ENCODE measurements around the gene DOCK11.
"Not testable (repeated sequence)": the region's sequence is repeated elsewhere in the genome, so short reads cannot be mapped to it uniquely, and the experiment has no call there.

The DOCK11 gene

DNA sequence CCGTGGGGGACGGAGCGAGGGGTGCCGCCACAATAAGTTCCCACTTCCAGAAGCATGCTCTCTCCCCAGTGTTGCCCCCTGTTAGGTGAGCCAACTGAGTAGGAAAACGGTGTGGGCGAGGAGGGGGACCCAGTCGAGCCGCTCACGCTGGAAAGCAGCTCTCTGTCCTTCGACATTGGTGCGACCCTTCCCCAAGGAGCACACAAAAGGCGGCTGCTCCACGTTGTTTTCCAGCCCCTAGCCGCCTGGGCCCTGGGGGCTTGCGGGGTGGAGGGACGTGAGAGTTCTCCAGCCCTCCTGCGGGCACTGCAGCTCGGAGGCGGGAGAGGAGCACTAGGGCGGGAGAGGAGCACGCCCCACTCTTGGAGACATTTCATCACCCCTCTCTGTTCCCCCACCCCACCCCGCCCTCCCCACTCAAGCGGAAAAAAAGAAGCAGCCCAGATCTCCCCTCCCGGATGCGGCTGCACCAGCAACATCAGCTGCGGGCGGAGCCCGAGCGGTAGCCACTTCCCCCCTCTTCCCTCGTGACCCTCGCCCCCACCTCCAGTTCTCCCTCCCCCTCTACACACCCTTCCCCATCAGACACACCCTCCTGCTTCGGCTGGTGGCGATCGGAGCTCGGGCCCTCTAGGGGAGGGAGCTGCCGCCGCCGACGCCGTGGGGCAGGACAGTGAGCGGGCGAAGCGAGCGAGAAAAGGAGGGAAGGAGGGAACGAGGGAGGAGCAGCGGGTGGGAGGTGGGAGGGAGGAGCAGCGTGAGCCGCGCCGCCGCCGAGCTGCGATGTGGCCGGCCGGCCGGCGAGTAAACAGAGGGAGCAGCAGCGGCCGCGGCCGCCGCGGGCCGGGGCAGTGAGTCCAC is at the start of gene DOCK11:
DOCK11 (plus strand) TSS at position 755 of the 861 bp plus-strand sequence. CDS start 157 bp downstream, outside the sequence.
- peak; percentile 77 for DNase-seq (ENCODE audit: low read depth)

DNA sequence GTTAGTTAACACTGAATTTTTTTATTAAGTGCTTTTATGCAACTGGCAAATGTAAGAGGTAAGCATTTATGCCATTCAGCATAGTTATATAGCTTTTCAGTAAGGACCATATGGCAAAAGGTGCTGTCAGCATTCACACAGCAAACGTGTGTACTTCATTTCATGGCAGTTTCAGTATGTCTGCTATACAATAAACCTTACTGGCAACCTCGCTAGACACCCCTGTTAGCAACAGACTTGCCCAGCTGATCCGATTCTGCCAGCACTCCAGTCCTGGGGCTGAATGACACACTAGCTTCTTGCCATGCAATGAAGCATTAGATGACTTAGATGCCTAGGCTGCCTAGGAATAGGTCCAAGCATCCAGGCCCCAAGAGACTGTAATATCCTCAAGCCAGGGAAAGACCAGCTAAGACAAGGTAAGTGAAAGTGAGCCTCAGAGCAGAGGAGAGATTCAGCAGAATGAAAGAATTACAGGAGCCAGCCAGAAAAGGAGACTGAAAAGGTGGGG is 47.3 kb upstream of the DOCK11 start:
- no peak for DNase-seq (ENCODE audit: low read depth)

GRCh38 chrX:118455013-118455412 is 40.6 kb upstream of the DOCK11 start:
- DNase-seq (ENCODE audit: low read depth) = no peak

GRCh38 chrX:118459494-118459893 is 36.1 kb upstream of the DOCK11 start:
- no peak for DNase-seq (ENCODE audit: low read depth)

DNA sequence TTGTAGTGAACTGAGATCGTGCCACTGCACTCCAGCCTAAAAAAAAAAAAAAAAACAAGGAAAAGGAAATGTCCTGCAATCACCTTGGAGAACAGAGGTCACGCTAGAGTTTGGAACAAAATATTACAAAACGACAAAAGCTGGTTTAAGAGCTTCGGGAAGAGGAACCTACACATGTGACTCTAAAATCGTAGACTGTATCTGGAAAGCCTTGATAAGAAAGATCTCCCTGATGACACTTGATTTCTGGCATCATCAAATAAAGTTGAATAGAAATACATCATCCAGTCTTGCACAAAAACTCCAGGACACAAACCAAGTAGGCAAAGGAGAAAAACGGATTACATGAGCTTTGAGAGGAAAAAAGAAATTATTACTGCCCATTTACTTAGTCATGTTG is 31.1 kb upstream of the DOCK11 start:
- DNase-seq (ENCODE audit: low read depth) = no peak

GRCh38 chrX:118468122-118468521 is 27.5 kb upstream of the DOCK11 start:
- DNase-seq (ENCODE audit: low read depth) = no peak

DNA sequence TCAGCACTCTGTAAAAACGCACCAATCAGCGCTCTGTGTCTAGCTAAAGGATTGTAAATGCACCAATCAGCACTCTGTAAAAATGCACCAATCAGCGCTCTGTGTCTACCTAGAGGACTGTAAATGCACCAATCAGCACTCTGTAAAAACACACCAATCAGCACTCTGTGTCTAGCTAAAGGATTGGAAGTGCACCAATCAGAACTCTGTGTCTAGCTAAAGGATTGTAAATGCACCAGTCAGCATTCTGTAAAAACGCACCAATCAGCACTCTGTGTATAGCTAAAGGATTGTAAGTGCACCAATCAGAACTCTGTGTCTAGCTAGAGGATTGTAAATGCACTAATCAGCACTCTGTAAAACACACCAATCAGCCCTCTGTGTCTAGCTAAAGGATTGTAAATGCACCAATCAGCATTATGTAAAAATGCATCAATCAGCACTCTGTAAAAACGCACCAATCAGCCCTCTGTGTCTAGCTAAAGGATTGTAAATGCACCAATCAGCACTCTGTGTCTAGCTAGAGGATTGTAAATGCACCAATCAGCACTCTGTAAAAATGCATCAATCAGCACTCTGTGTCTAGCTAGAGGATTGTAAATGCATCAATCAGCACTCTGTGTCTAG is 24.8 kb upstream of the DOCK11 start:
- DNase-seq (ENCODE audit: low read depth) = not testable (repeated sequence)

DNA sequence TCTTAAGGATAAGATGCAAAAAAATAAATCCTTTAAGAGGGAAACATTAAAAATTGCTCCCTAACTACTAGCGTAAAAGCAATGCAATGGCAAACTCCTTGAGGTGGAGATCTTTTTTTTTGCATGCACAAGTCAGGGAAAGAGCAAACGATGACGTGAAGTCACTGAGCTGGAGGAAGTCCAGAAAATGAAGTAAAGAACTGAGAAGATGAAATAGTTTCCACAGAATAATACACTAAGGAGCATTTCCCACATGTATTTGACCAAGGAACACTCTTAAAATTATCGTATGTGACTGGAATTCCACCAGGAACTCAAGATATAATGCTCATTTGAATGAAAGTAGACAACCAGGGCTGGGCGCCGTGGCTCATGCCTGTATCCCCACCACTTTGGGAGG is 21.0 kb upstream of the DOCK11 start:
- no peak for DNase-seq (ENCODE audit: low read depth)

- no peak for DNase-seq (ENCODE audit: low read depth)
Observed at GRCh38 chrX:118475903-118476302, 19.7 kb upstream of the DOCK11 start.

DNA sequence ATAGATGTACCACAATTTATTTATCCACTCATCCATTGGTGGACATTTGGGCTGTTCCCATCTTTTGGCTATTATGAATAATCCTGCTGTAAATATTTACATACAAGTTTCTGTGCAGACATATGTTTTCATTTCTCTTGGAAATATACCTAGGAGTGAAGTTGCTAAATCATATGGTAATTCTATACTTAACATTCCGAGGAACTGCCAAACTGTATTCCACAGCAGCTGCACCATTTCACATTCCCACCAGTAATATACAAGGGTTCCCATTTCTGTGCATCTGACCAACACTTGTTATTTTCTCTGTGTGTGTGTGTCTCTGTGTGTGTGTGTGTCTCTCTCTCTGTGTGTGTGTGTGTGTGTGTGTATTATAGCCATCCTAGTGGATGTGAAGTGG is 15.4 kb upstream of the DOCK11 start:
- no peak for DNase-seq (ENCODE audit: low read depth)

GRCh38 chrX:118482384-118482783 is 13.2 kb upstream of the DOCK11 start:
- not testable (repeated sequence) for DNase-seq (ENCODE audit: low read depth)

DNA sequence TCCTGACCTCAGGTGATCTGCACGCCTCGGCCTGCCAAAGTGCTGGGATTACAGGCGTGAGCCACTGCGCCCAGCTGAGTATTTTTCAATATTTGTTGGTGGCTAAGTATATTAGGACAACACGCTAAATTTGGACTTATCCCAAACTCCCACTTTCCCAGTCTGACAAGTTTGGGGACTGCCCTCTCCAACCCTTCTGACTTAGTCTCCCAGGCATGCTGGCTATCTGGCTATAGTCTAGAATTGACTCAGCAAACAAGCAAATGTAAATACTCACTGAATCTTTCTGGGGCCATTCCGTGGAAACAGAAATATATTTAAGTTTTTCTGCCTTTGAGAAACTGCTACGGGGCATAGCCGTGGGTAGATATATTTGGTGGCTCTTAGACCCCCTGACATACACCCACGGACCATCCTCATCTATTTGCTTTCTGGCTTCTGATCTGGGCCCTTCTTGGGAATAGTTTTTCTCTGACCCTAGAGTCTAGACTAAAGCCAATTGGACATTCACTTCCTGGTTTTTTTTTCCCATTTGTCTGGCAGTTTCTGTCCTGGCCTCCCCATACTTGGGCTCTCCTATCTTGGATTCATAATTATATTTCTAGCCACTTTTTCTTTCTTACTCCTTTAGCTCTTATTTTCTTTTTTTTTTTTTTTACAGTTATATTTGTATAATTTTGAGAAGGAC is 11.3 kb upstream of the DOCK11 start:
- DNase-seq (ENCODE audit: low read depth) = no peak

DNA sequence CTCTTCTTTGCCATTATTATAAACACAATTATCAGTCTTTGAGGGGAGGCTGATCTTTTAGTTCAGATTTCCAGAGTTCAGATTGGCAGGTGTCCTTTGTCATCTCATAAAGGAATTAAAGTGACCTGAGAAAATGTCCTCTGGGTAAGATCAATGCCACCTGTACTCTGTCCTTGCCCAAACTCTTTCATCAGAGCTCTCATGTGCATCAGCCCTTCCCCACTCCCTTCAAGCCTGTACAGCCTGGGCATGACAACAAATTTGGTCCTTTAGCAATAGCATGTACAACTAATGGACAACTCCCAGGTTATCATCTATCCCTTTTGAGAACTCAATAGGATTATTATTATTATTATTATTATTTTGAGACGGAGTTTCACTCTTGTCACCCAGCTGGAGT is 8.9 kb upstream of the DOCK11 start:
- DNase-seq (ENCODE audit: low read depth) = not testable (repeated sequence)

DNA sequence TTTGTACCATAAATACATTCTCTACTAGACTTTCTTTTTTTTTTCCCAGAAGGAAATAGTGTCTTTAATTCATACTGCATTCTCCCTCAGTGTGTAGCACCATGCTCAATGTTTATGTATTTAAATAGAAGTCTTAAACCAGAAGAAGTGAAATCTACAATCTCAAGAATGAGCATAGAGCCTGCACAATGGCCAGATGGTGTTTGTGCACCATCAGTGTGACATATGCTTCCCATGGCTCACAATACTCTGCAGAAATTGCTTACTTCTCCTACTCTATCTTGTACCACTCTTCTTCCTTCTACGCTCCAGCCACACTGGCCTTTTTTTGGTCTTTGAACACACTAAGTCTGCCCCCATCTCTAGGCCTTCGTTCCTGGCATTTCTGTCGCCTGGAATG is 2.6 kb upstream of the DOCK11 start:
- no peak for DNase-seq (ENCODE audit: low read depth)

- DNase-seq (ENCODE audit: low read depth) = no peak
Observed at GRCh38 chrX:118493653-118494297, 1.8 kb upstream of the DOCK11 start.

DNA sequence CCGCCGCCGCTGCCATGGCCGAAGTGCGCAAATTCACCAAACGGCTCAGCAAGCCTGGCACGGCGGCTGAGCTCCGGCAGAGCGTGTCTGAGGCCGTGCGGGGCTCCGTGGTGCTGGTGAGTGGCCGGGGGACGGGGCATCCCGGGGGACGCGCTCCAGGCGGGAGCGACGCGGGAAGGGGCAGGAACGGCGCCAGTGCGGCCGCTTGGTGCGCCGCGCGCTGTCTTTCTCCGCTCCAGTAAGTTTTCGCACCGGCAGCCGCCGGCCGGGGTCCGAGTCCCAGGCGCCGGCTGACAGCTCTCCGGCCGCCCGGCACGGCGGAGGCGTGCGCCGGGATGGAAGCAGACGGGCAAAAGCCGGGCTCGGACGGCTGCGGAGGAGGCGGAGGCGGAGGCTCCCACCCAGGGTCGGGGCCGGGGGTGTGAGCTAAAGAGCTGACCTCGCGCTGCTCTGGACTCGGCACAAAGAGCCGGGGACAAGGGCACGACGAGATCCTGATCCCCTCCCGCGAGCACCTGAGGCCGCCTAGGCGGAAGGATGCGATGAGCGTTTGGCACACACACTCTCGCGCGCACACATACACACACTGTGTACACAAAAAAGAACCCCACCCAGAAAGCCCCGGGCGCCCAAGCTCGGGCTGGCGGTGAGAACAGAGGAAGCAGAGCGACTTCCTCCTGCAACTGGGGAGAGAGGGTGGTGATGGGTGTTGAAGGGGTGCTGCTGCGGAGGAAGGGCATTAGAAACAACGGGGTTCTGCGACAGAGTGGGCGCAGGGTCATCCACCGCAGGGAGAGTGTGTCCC is 545 bp downstream of the DOCK11 start:
- DNase-seq (ENCODE audit: low read depth) = peak; percentile 70

GRCh38 chrX:118496763-118497079 is 1.1 kb downstream of the DOCK11 start:
- no peak for DNase-seq (ENCODE audit: low read depth)

DNA sequence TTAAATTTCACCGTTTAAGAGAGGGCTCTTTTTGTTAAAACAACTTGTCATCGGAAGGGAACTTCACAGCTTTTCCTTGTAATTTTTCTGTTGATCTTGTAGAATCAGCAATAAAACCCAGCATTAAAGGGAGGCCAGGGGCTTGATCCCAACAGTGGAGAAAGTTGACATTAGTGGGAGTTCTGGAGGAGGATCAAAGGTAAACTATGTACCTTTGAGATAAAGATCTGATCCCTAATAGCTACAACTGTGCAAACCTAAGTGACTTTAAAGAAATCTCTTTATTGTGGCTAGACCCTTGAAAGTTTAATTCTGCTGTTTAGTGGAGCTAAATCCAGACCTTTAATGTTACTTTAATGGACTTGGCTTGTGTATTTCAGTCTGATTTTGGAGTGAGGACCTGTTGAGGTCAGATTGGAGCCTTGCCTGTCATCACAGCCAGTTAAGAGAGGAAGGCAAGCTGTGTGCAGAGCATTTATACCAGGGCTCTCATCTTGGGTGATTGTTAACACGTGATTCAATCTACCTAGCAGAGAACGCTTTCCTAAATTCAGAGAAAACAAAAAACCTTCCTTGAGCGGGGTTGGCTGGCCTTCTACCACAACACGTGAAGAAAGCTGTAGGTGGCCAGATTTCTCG is 1.7 kb downstream of the DOCK11 start:
- DNase-seq (ENCODE audit: low read depth) = no peak

GRCh38 chrX:118498351-118498750 is 2.7 kb downstream of the DOCK11 start:
- DNase-seq (ENCODE audit: low read depth) = no peak

GRCh38 chrX:118498755-118499154 is 3.1 kb downstream of the DOCK11 start:
- DNase-seq (ENCODE audit: low read depth) = no peak

- no peak for DNase-seq (ENCODE audit: low read depth)
Observed at GRCh38 chrX:118499295-118499694, 3.7 kb downstream of the DOCK11 start.
